Stimulated activated CD4-positive, alpha-beta T cell treated with anti-CD3 and anti-CD28 coated beads, TNF-alpha, amount 100 ng/mL, for 48 hours (primary cell): Measurements from ENCODE around the gene PHRF1.
"Not testable (repeated sequence)": the region's sequence is repeated elsewhere in the genome, so short reads cannot be mapped to it uniquely, and the experiment has no call there.

Experiments
- DNase-seq, 3 donors: peaks; one replicate each; pipeline ENCODE4 v3.0.0-alpha.2; 2020; ENCODE audit warnings: low read depth in 3 of 3

Gene PHRF1

GRCh38 chr11:559020-559620 is 17.1 kb upstream of the PHRF1 start:
- DNase-seq, result no peak

DNA sequence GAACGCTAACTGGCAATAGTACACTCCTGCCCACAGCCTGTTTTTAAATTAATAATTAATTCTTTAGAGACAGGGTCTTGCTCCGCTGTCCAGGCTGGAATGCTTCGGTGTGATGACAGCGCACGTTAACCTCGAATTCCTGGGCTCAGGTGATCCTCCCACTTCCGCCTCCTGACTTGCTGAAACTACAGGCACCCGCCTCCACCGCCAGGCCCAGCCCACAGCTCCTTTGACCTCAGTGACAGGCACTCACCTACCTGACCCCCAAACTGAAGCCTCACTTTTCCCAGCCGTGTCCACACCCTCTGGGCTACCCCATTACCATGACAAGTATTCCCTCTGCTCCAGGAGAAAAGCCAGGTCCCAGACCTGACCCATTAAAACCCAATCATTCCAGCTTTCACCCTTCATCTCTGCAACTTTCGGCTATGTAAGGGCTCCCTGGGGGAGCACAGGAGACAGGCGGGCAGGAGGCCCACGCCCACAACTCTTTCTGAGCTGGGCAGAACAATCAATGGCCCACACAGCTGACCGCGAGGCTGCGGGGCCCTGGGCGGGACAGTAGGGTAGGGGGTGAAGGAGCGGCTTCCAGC is 16.5 kb upstream of the PHRF1 start:
- no peak for DNase-seq

- DNase-seq, result peak; percentile 88 to 98 (median 94)
Measured at GRCh38 chr11:560305-561147, 15.7 kb upstream of the PHRF1 start, which contains the start of the genes LMNTD2 and RASSF7. LMNTD2 (minus strand) TSS chr11:560738; CDS start chr11:560716, 22 bp downstream. RASSF7 (plus strand) TSS chr11:560970; CDS start chr11:561769, 799 bp downstream.

DNA sequence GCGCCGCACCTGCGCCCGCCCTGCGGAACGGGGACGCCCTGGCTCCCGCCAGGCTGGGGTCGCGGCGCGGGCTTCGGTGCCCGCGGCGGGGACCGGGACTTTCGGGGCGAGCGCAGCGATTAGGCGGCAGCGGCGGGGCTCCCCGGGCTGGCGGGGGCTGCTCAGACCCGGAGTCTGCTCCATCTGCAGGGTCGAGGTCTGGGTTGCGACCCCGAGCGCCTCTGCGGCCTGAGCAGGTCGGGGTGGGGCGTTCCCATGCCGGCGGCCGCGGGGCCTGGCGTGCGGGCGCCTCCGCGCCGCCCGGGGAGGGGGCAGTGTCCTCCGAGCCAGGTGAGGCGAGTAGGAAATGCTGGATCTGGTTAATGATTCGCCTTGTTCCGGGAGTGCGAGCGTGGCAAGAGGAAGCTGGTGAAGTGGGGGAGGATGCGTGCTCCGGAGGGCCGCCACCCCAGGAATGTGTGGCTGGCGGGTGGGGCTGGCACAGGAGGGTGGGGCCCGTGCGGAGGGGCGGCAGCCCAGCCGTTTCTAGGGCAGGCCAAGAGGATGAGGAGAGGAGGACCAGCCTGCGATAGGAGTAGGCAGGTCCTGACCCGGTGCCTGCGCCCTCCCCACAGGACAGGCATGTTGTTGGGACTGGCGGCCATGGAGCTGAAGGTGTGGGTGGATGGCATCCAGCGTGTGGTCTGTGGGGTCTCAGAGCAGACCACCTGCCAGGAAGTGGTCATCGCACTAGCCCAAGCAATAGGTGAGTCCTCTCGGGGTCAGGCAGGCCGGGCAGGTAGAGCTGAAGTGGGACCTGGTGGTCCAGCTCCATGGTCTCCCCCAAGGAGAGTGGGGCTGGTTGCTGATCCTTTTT is 14.9 kb upstream of the PHRF1 start:
- no peak for DNase-seq

- DNase-seq, result no peak
Measured at GRCh38 chr11:562046-562645, 14.1 kb upstream of the PHRF1 start.

DNA sequence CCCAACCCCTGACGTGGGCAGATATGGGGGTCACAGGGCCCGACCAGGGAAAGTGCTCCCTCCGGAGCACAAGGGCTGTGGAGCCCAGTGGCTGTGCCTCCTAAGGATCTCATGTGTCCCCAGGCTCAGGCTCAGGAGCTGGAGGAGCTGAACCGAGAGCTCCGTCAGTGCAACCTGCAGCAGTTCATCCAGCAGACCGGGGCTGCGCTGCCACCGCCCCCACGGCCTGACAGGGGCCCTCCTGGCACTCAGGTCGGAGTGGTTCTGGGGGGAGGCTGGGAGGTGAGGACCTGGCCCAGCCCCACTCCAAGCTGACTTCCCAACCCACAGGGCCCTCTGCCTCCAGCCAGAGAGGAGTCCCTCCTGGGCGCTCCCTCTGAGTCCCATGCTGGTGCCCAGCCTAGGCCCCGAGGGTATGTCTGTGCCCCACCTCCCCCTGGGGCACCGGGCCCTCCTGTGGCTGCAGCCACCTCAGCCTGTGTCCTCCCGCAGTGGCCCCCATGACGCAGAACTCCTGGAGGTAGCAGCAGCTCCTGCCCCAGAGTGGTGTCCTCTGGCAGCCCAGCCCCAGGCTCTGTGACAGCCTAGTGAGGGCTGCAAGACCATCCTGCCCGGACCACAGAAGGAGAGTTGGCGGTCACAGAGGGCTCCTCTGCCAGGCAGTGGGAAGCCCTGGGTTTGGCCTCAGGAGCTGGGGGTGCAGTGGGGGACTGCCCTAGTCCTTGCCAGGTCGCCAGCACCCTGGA is 13.0 kb upstream of the PHRF1 start:
- no peak for DNase-seq

DNA sequence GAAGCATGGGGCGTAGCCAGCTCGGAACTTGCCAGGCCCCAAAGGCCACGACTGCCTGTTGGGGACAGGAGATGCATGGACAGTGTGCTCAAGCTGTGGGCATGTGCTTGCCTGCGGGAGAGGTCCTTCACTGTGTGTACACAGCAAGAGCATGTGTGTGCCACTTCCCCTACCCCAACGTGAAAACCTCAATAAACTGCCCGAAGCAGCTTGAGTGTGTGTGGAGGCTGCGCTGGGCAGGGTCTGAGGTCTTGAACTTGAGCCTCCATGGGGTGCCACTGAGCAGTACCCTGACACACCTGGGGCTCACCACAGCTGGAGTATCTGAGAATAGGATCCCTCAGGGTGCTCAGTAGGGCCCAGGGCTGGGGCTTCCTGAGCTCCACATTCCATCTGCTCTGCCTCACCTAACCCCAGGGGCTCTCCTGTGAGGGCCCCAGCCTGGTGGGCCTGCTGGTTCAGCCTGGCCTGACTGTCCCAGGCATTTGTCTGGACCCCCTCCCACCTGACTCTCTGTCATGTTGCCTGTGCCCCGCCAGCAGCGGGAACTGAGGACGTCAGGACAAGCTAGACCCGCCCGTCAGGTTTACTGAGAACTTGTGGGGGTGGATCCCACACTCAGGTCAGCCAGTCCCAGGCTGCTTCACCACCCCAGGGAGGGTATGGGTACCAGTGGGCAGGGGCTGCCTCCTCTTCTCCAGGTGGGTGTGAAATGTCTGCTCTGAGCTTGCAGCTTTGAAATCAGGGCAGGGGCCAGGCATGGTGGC is 12.3 kb upstream of the PHRF1 start:
- no peak for DNase-seq

GRCh38 chr11:565921-566509 is 10.3 kb upstream of the PHRF1 start:
- DNase-seq, result no peak

GRCh38 chr11:567011-567628 is 9.2 kb upstream of the PHRF1 start:
- DNase-seq, result no peak

DNA sequence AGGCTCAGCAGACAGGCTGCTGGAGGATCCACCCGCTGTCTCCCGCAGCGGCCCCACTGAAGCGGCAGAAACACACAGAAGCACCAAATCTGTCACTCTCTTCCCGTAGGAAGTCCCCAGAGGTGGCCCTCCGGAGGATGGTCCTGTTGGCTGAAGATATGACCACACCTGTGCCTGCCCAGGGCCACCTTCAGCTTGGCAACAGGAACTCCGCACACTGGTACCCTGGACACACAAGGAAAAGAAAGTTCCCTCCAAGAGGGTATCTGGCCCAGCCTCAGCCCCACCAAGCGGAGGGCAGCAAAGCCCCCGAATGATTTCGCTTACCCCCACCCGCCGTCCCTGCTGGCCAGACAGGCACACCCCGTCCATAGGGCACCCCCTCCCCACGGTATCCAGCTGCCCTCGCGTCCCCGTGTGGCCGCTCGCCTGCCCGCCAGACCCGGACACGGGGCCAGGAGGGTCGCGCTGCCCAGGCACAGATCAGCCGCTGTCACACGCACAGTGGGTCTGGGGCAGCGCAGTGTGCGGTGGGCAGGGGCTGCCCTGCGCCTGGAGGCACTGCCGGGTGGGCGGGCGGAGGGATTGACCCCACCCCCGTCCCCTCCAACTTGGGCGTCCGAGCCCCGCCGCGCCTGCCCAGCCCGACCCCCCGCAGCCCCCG is 8.5 kb upstream of the PHRF1 start:
- DNase-seq, result no peak

- peak; percentile 89 to 94 (median 94) for DNase-seq
Measured at GRCh38 chr11:568306-569157, 7.7 kb upstream of the PHRF1 start.

DNA sequence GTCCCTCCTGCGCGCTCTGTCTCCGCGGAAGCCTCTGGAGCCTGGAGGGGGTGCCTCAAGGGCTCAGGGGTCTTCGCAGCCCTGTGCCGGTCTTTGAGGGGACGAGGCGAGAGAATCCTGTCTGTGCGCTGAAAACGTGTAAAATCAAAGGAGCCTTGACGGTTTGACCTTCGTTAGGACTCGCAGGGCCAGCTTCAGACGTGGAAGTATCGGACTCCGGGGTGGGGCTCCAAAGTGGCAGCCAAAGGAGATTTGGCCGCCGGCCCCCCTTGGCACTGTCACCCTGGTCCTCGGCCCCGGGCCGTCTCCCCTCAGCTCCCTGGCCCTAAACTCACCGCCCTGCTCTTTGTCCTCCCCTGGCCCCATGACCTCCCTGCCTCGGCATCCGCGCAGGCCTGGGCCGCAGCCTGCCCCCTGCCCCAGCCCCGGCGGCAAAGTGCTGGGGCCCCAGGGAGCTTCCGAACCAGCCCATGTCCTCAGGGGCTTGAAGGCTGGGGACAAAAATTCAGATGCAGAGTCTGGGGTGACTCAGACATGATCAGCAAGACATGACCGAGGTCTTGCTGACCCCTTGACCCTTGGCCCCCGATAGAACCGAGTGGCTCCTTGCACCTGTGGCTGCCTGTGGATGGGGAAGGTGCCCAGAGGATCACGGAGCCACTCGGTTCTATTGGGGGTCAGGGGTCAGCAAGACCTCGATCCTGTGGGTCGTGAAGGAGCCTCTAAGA is 6.9 kb upstream of the PHRF1 start:
- DNase-seq, result no peak

GRCh38 chr11:571802-572185 is 4.5 kb upstream of the PHRF1 start:
- no peak for DNase-seq

DNA sequence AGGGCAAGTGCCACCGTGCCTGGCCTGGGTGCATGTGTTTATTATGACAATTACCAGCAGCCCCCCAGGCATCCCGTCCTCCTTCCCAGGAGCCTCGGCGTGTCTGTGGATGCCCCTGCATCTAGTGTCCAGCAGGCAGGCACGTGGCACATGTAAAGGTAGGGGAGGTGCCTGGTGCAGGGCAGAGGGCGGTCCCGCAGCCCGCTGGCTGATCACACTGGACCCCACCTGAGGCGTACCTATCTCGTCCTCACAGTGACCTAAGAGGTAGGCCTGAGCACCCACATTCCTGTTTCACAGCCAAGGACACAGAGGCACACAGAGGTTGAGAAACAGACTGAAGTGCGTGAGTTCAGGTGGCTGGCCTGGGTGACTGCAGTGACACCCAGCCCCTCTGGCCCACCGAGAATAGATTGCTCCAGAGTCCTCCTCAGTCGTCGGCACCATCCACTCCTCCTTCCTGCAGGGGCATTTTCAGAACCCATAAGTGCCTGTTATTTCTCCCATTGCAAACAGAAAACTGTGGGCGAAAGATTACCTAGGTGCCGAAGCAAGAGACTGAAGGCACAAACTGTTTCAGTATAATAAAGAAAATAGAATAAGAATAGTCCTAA is 3.0 kb upstream of the PHRF1 start:
- DNase-seq, result no peak

DNA sequence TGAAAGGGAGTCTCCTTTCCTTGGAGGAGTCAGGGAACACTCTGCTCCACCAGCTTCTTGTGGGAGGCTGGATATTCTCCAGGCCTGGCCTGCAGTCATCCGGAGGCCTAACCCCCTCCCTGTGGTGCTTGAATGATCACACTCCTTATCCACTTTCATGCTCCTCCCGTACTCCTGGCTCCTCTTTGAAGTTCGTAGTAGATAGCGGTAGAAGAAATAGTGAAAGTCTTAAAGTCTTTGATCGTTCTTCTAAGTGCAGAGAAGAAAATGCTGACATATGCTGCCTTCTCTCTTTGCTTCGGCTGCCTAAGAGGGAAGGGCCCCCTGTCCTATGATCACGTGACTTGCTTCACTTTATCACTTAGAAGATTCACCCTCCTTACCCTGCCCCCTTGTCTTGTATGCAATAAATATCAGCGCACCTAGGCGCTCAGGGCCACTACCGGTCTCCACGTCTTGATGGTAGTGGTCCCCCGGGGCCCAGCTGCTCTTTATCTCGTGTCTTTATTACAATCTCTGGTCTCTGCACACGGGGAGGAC is 2.2 kb upstream of the PHRF1 start:
- DNase-seq, result not testable (repeated sequence)

- no peak for DNase-seq
Measured at GRCh38 chr11:574632-575312, 1.5 kb upstream of the PHRF1 start.
